ENCODE data around the gene ULK1.

Gene ULK1

DNA sequence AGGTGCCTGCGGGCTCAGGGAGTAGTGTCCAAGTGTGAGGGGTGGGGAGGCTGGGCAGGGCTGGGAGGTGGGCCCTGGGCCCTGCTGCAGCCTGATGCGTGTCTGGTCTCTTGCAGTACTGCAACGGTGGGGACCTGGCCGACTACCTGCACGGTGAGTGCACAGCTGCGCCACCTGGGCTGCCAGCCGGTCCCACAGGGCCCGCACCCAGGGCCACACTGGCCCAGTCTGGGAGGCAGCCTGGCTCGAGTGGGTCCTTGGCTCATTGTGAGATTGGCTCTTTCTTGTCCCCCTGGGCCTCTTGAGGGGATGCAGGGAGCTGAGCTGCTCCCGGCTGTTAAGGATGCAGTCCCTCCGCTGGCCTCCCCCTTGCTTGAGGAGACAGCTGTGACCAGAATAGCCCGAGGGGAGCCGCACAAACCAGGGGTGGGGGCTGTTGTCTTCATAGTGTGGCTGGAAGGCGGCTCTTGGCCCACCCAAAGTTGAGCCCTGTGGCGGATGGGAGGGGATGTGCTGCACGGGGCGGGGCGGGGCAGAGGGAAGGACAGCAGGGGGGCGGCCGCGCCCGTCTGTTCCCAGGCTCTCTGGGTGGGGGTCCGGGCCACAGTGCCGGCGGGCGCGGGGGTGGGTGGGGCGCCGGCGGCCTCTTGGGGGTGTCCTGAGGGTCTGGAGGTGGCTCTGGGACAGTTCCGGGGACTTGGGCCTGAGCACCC lies 13.1 kb downstream of the ULK1 start:
- H3K9me3 ChIP-seq: no peaks in the 10 kb centered on the region

DNA sequence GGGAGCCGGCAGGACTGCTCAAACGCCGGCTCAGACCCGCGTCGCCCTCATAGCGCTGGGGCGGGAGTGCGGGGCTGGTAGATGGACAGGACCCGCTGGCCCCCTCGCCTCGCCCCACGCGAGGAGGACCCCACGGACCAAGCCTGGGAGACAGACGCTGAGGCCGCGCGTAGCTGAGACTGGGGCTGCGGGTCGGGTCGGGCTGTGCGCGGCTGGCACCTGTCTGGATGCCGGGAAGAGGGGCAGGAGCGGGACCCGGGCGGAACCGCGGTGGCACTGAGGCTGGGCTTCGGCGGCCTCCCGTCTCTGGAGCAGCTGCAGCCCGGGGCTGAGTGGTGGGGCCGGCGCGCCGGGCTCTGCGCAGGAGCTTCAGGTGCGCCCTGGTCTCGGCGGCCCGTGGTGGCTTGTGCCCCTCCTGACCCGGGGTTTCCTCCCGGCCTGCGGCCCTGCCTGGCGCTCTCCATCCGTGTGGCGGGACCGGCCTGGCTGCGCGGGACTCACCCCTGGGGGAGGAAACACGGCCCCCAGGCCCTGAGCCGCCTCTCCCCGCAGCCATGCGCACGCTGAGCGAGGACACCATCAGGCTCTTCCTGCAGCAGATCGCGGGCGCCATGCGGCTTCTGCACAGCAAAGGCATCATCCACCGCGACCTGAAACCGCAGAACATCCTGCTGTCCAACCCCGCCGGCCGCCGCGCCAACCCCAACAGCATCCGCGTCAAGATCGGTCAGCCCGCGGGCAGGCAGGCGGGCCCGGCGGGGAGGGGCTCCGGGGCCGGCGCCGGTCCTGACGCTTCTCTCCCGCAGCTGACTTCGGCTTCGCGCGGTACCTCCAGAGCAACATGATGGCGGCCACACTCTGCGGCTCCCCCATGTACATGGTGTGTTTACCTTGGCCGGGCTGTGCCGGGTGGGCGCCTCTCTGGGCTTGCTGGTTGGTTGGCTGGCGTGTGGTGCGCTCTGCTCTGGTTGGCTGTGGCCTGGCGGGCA lies 14.0 kb downstream of the ULK1 start:
- peaks cover 96% of the 10 kb centered on the region for H3K36me3 ChIP-seq

More for the DNA sequence above, 13.1 kb downstream of the ULK1 start:
- Histone ChIP-seq H3K27me3 (no peaks in the 10 kb centered on the region), H3K9ac (no peak overlapping the region), H3K4me2 (no peak overlapping the region), H3K4me3 (no peak overlapping the region), H3K27ac (no peak overlapping the region), H3K36me3 (peaks cover 96% of the 10 kb centered on the region), H4K20me1 (peaks cover 98% of the 10 kb centered on the region), H3K4me1 (peaks cover 79% of the 10 kb centered on the region)
- no peak for TF ChIP-seq Cebpa-rat (IDR thresholded peaks at IDR 0.05)

DNA sequence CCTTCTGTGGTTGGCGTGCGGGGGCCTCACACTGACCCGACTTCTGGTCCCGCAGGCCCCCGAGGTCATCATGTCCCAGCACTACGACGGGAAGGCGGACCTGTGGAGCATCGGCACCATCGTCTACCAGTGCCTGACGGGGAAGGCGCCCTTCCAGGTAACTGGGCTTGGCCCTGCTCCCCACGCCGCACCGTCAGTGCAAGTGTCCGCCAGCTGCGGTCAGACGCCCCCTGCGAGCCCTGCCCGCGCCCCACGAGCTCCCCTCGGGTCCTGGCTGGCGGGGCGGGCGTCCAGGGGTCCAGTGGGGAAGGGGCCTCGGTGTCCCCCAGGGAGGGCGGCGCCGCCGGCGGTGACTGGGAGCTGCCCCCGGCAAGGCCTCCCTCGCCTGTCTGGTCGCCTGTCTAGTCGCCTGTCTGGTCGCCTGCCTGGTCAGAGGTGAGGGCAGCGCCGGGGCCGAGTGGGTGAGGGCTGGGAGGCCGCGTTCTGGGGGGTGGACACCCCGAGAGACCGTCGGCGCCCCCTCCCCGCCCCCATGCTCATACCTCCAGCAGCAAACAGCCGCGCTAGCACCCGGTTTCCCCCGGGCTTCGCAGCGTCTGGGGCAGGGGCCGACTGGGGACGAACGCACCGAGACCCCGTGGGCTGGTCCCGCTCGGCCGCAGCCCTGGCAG lies 14.8 kb downstream of the ULK1 start:
- no peaks in the 10 kb centered on the region for H3K27me3 ChIP-seq
- peak overlapping the region; percentile 75 for H3K27ac ChIP-seq
- no peak for TF ChIP-seq Cebpa-rat (IDR thresholded peaks at IDR 0.05)
- peaks cover 96% of the 10 kb centered on the region for H3K36me3 ChIP-seq
- peak overlapping the region; percentile 60; the same call in 1 of the 2 replicates for H3K9ac ChIP-seq
- H4K20me1 ChIP-seq: peaks cover 98% of the 10 kb centered on the region
- peaks cover 67% of the 10 kb centered on the region for H3K4me1 ChIP-seq
- peak overlapping the region; percentile 40; the same call in 1 of the 2 replicates for H3K4me3 ChIP-seq
- no peaks in the 10 kb centered on the region for H3K9me3 ChIP-seq
- H3K4me2 ChIP-seq: peak overlapping the region; percentile 91

More for the DNA sequence above, 14.0 kb downstream of the ULK1 start:
- H3K9ac ChIP-seq: peak overlapping the region; percentile 60; the same call in 1 of the 2 replicates
- peaks cover 98% of the 10 kb centered on the region for H4K20me1 ChIP-seq
- no peak overlapping the region; the same call in 1 of the 2 replicates for H3K4me3 ChIP-seq
- TF ChIP-seq Cebpa-rat (IDR thresholded peaks at IDR 0.05): no peak
- H3K9me3 ChIP-seq: no peaks in the 10 kb centered on the region
- H3K4me2 ChIP-seq: peak overlapping the region; percentile 91
- no peaks in the 10 kb centered on the region for H3K27me3 ChIP-seq
- H3K27ac ChIP-seq: no peak overlapping the region; the same call in 1 of the 2 replicates
- H3K4me1 ChIP-seq: peaks cover 76% of the 10 kb centered on the region

DNA sequence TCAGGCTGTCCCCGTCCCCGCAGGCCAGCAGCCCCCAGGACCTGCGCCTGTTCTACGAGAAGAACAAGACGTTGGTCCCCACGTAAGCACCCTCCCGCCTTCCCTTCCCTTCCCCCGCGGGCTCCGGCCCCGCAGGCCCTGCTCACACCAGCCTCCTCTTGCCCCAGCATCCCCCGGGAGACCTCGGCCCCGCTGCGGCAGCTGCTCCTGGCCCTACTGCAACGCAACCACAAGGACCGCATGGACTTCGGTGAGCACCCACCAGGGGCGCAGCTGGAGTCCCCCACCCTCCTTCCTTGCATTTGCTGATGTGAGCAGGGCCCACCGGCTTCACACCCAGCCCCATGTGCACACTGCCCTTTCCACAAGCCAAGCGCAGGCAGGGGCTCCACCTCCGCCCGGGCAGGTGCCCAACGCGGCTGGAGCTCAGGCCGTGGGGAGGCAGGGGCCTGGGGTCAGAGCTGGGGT lies 15.4 kb downstream of the ULK1 start:
- H3K4me1 ChIP-seq: peaks cover 62% of the 10 kb centered on the region
- H4K20me1 ChIP-seq: peaks cover 98% of the 10 kb centered on the region
- peaks cover 97% of the 10 kb centered on the region for H3K36me3 ChIP-seq
- H3K9ac ChIP-seq: peak overlapping the region; percentile 60; the same call in 1 of the 2 replicates
- no peak for TF ChIP-seq Cebpa-rat (IDR thresholded peaks at IDR 0.05)
- H3K4me2 ChIP-seq: peak overlapping the region; percentile 91
- H3K27ac ChIP-seq: peak overlapping the region; percentile 75
- H3K27me3 ChIP-seq: no peaks in the 10 kb centered on the region
- no peaks in the 10 kb centered on the region for H3K9me3 ChIP-seq
- H3K4me3 ChIP-seq: peak overlapping the region; percentile 40; the same call in 1 of the 2 replicates

DNA sequence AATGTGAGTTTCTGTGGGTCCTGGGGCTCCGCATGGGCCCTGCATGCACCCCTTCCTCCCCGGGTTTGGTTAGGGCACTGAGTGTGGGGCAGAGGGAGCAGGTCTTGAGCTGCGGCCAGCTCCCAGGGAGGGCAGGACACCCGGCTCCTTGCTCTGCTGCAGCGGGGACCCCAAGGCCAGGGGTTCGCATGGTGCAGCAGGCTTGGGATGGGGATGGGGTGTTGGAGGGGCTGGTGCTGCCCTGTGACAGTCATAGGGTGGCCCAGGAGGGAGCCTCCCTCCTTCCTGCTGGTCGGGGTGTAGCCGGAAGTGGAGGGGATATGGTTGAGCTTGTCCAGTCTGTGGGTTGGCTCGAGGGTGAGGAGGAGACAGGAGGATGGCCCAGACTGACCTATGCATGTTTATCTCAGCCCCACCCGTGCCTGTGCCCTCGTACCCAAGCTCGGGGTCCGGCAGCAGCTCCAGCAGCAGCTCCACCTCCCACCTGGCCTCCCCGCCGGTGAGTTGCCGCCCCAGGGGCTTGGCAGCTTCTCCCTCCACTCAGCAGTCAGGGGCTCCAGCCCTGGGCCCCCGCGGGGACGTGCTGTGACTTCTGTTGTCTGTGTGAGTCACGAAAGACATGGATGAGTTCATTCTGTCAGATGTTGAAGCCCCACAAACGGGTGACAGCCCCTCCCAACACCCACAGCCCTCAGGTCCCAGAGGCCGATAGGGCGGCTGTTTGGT lies 16.0 kb downstream of the ULK1 start:
- Histone ChIP-seq H4K20me1 (peaks cover 98% of the 10 kb centered on the region), H3K4me2 (peak overlapping the region; percentile 91), H3K36me3 (peaks cover 97% of the 10 kb centered on the region), H3K27ac (peak overlapping the region; percentile 75), H3K9me3 (no peaks in the 10 kb centered on the region), H3K4me1 (peaks cover 56% of the 10 kb centered on the region), H3K4me3 (peak overlapping the region; percentile 40; the same call in 1 of the 2 replicates), H3K9ac (peak overlapping the region; percentile 30; the same call in 1 of the 2 replicates), H3K27me3 (no peaks in the 10 kb centered on the region)
- no peak for TF ChIP-seq Cebpa-rat (IDR thresholded peaks at IDR 0.05)

DNA sequence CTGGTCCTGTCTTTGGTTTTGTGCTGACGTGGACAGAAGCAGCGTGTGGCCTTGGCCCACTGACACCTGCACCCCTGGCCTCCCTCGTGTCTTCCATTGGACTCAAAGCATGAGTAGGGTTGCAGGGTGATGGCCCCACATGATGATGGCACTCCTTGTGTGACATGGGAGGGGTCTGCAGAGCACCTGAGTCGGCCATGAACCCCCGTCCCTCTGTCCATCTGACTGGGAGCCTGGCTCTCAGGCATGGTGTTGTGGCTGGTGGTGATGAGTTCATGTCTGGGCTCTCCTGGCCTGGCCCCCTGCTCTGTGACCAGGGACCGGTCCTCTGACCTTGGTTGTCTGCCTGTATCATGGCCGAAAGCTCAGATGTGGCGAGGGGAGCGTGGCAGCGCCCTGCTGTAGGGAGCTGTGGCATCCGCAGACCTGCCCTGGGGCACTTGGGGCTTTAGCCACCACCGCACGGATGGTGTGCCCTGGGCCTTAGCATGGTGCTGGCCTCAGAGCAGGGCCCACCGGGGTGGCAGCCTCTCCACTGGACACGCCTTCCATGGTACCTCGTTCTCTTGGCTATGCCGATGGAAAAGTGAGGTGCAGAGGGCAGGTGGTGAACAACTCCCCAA lies 16.7 kb downstream of the ULK1 start:
- H3K4me1 ChIP-seq: peaks cover 56% of the 10 kb centered on the region
- H3K9me3 ChIP-seq: no peaks in the 10 kb centered on the region
- peaks cover 98% of the 10 kb centered on the region for H4K20me1 ChIP-seq
- no peak for TF ChIP-seq Cebpa-rat (IDR thresholded peaks at IDR 0.05)
- peak overlapping the region; percentile 51; the same call in 1 of the 2 replicates for H3K27ac ChIP-seq
- peak overlapping the region; percentile 91 for H3K4me2 ChIP-seq
- H3K36me3 ChIP-seq: peaks cover 97% of the 10 kb centered on the region
- H3K4me3 ChIP-seq: no peak overlapping the region
- H3K9ac ChIP-seq: peak overlapping the region; percentile 29; the same call in 1 of the 2 replicates
- no peaks in the 10 kb centered on the region for H3K27me3 ChIP-seq

DNA sequence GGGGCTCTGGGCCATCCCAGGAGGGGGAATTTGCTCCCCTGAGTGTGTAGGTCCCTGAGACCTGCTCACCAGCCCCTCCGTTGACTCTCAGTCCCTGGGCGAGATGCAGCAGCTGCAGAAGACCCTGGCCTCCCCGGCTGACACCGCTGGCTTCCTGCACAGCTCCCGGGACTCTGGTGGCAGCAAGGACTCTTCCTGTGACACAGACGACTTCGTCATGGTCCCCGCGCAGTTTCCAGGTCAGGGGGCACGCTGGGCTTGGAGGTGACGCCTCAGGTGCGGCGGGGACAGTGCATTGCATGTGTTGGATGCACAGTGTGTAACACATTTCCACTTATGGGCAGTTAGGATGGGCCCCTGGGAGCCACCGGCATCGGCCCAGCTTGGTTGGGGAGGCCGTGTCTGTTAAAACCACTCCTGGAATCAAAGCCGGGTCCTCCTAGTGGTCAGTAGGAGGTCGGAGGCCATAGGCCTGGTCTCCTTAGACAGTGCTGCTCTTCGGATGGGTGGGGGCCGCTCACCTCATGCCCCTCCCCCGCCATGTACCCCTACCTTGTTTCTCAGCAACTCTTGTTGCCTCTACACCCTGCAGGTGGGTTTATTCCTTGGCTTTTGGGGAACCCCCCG lies 17.5 kb downstream of the ULK1 start:
- Histone ChIP-seq H3K4me2 (peak overlapping the region; percentile 91), H3K9me3 (no peaks in the 10 kb centered on the region), H3K4me3 (no peak overlapping the region), H4K20me1 (peaks cover 96% of the 10 kb centered on the region), H3K36me3 (peaks cover 95% of the 10 kb centered on the region), H3K9ac (peak overlapping the region; percentile 29; the same call in 1 of the 2 replicates), H3K4me1 (peaks cover 50% of the 10 kb centered on the region), H3K27me3 (no peaks in the 10 kb centered on the region), H3K27ac (peak overlapping the region; percentile 51; the same call in 1 of the 2 replicates)
- no peak for TF ChIP-seq Cebpa-rat (IDR thresholded peaks at IDR 0.05)

Measured in BLaER1 (cell line).